Choroid plexus epithelial cell (primary cell): Measurements from ENCODE around the gene CA12.
A peak's percentile ranks its signal among the peaks of the same experiment; 100 is the strongest.

Source experiments
- DNase-seq: peaks from one replicate; pipeline ENCODE4 v3.0.0-alpha.2; 2010; ENCODE audit warnings: low read depth
- H3K4me3 ChIP-seq: 2 replicates; pipeline ENCODE4 v1.5.1; 2011; ENCODE audit warnings: low read depth, mild to moderate bottlenecking, control low read depth, low read length, moderate library complexity
- TF ChIP-seq, protein P1 (sequence below): conservative IDR thresholded peaks from 2 replicates; pipeline ENCODE4 v1.5.1; 2011; ENCODE audit warnings: low read depth, mild to moderate bottlenecking, control low read depth, inconsistent platforms, low read length, moderate library complexity

Gene CA12

DNA sequence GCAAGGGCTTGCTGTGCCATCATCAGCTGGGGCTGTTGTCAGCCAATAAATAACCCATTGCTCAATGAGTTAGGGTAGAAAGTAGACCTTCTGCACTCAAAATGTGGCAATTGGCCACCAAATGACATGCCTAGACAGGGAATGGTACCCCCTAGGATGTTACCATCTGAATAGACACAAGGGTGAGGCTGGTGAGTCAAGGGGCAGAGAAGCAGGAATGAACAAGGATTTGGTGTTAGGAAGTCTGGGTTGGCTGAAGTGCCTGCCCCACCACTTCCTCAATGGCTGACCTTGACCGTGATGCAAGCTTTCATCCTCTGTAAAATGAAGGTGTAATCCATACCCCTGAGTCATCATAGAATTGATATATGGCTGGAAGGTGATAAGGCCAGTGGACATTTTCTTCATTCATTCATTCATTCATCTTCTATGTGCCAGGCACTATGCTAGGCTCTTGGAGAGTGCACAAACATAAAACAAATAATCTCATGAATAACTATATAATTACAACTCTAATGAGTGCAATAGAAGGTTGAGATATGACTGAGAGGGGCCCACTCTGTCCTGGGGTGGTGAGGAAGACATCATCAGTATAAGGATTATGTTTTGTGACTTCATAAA lies 4.4 kb upstream of the CA12 start:
- no peak for DNase-seq

DNA sequence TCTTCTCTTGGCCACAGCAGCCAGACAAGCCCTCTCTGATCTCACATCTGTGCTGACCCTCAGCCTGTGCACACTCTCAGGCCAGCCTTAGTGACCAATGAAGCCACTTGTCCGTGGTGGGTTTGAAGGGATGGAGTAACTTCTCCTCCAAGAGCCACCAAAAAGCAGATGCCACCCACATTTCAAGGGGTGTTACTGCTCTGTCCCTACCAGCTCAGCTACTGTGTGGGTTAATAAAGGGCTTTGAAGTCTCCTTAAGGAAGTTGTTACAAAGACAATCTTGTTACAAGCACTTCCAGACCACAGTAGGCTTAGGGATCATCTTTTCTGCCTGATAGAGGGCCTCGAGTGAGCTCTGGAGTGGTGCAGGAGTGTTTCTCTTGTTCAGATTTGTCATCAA lies 3.3 kb upstream of the CA12 start:
- no peak overlapping the region for H3K4me3 ChIP-seq
- TF ChIP-seq, protein P1, sequence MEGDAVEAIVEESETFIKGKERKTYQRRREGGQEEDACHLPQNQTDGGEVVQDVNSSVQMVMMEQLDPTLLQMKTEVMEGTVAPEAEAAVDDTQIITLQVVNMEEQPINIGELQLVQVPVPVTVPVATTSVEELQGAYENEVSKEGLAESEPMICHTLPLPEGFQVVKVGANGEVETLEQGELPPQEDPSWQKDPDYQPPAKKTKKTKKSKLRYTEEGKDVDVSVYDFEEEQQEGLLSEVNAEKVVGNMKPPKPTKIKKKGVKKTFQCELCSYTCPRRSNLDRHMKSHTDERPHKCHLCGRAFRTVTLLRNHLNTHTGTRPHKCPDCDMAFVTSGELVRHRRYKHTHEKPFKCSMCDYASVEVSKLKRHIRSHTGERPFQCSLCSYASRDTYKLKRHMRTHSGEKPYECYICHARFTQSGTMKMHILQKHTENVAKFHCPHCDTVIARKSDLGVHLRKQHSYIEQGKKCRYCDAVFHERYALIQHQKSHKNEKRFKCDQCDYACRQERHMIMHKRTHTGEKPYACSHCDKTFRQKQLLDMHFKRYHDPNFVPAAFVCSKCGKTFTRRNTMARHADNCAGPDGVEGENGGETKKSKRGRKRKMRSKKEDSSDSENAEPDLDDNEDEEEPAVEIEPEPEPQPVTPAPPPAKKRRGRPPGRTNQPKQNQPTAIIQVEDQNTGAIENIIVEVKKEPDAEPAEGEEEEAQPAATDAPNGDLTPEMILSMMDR: no peak
- DNase-seq: no peak

More for the DNA sequence above, 4.4 kb upstream of the CA12 start:
- H3K4me3 ChIP-seq: no peak overlapping the region
- TF ChIP-seq, protein P1: no peak

DNA sequence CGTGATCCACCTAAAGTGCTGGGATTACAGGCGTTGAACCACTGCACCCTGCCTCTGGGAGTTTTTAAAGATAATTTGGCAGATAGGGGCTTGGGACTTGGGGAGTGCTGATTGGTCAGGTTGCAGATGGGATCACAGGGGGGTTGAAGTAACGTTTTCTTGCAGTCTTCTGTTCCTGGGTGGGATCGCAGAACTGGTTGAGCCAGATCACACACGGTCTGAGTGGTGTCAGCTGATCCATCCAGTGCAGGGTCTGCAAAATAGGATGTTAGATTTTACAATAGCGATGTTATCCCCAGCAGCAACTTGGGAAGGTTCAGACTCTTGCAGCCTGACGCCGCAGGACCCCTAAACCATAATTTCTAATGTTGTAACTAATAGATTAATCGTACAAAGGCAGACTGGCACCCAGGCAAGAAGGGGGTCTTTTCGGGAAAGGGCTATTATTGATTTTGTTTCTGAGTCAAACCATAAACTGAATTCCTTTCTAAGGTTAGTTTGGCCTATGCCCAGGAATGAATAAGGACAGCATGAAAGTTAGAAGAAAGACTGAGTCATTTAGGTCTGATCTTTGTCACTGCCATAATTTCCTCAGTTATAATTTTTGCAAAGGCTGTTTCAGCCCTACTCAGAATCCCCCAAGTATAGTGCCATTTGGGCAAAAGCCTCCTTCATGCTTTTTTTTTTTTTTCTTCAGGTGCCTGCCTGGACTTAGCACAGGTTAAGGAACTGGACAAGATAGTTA lies 1.5 kb upstream of the CA12 start:
- TF ChIP-seq, protein P1: no peak
- no peak overlapping the region for H3K4me3 ChIP-seq
- DNase-seq: no peak

DNA sequence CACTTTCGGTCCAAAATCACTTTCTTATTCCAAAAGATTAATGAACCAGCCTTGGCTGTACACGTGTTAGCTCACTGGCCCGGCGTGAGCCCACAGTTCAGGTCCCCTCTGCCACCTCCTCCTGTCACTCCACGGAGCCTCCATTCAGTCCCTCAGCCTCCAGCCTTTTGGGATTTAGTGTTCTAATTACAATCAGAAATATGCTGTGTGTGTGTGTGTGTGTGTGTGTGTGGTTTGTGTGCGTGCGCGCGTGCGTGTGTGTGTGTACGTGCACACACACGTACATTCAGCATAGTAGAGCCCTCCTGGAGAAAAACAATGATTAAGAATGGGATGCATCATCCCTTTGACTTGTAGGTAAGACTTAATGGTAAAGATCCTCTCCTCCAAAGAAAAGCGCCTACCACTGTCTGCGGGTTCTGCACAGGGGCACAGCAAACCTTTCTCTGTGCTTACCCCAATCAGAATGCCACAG lies 801 bp downstream of the CA12 start:
- H3K4me3 ChIP-seq: peak overlapping the region; percentile 68
- DNase-seq: no peak
- TF ChIP-seq, protein P1: no peak

DNA sequence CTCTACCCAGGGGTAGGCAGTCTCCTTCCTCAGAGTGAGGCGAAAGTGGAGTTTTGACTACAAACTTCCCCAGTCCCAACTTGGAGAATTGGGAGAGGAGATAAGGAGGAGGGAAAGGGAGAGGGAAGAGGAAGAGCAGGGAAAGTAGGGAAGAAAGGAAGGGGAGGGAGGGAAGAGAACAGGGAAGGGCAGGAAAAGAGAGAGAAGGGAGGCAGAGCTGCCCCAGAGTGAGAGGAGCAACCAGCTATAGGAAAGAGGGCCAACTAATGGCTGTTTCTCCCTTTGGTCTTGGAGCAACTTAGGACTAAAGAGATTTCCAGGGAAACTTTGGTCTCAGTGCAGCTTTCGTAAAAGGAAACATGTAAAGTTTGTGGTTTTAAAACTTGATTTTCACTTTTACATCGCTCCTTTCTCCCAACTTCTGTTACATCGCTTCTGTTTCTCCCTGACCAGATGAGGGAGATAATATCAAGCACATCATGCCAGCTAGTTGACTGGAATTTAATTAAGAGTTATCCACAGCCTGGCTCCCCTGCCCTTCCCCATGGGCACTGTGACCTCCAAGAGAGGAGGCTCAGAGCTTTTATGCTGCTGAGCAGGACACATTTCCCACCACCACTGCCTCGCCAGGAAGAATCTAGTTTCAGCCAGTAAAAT lies 1.4 kb downstream of the CA12 start:
- DNase-seq: no peak
- TF ChIP-seq, protein P1: no peak
- H3K4me3 ChIP-seq: peak overlapping the region; percentile 68

DNA sequence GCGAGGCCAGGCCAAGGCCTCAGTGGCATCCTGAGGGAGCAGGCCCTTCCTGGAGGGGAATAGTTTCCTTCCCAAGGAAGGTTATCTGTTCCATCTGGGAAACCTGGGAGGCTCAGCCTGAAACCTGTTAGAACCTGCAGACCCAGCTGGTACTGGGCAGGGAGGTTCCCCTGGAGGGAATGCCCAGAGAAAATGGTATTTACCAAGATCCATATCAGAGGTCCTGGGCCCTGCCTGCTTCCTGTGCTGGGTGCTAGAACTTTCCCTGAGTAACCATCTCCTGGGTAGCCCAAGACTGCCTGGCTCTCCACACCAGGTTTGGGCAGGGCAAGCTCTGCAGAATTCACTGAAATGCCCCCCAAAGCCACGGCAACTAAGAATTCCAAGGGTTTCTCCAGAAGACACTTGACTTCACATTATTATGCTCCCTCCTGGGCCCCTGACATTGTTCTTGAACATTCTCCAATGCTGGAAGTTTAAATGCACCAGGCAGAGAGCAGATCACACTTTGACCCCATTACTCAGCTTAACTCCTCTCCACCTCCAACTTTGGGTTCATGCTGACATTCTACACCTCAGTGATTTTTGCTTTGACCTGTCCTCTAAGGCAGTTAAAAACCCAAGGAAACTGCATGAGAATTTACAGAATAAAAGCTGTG lies 2.0 kb downstream of the CA12 start:
- H3K4me3 ChIP-seq: peak overlapping the region; percentile 68
- TF ChIP-seq, protein P1: no peak
- DNase-seq: no peak
